ENCODE data around the gene TLE3.

TLE3 gene

GRCh38 chr15:70060993-70061305 is 36.8 kb downstream of the TLE3 start:
- no peak for DNase-seq

- DNase-seq: no peak
These were observed 37.3 kb downstream of the TLE3 start for GRCh38 chr15:70060214-70060992.

GRCh38 chr15:70059476-70060213 is 38.1 kb downstream of the TLE3 start:
- DNase-seq: no peak

GRCh38 chr15:70058642-70059360 is 38.9 kb downstream of the TLE3 start:
- no peak for DNase-seq

GRCh38 chr15:70057931-70058641 is 39.6 kb downstream of the TLE3 start:
- DNase-seq: no peak

GRCh38 chr15:70056091-70056680 is 41.5 kb downstream of the TLE3 start:
- DNase-seq: no peak

GRCh38 chr15:70055601-70056051 is 42.1 kb downstream of the TLE3 start:
- DNase-seq: no peak

GRCh38 chr15:70054884-70055387 is 42.8 kb downstream of the TLE3 start:
- no peak for DNase-seq

GRCh38 chr15:70054366-70054765 is 43.4 kb downstream of the TLE3 start:
- DNase-seq: no peak

GRCh38 chr15:70053716-70054229 is 43.9 kb downstream of the TLE3 start:
- no peak for DNase-seq

GRCh38 chr15:70053001-70053715 is 44.6 kb downstream of the TLE3 start:
- no peak for DNase-seq

GRCh38 chr15:70051948-70052633 is 45.6 kb downstream of the TLE3 start:
- DNase-seq: no peak

- DNase-seq: no peak
These were observed 46.7 kb downstream of the TLE3 start for GRCh38 chr15:70050970-70051369.

- no peak for DNase-seq
These were observed 47.3 kb downstream of the TLE3 start for GRCh38 chr15:70050441-70050840.

- DNase-seq: no peak
These were observed 47.9 kb downstream of the TLE3 start for GRCh38 chr15:70049701-70050301.

- no peak for DNase-seq
These were observed 48.9 kb downstream of the TLE3 start for GRCh38 chr15:70048578-70049514.

GRCh38 chr15:70048198-70048565 is 49.5 kb downstream of the TLE3 start:
- DNase-seq: no peak

GRCh38 chr15:70047386-70048197 is 50.1 kb downstream of the TLE3 start:
- DNase-seq: no peak
